ENCODE data around the gene ASTL. TPM values are rescaled to one million over a fixed set of nuclear protein-coding genes. Genes with fewer than 3 reads are reported as not detected.

The ASTL gene
- total RNA-seq, 3 donors from 2014 or later (not counting 1 experiment from before 2014, with no cell fraction given): 5.5 to 11.3 (median 8.8) TPM

- Histone ChIP-seq H3K4me3 (ENCODE audit: low read length) (no peak overlapping the region), H3K27me3 (ENCODE audit: control insufficient read depth, insufficient read depth, low read length) (no peaks in the 10 kb centered on the region), H3K4me1 (ENCODE audit: control insufficient read depth, insufficient read depth, low read length) (peaks cover 16% of the 10 kb centered on the region), H3K27ac (ENCODE audit: low read length) (no peak overlapping the region), H3K36me3 (ENCODE audit: control insufficient read depth, insufficient read depth, low read length) (peaks cover 9% of the 10 kb centered on the region), H3K9me3 (ENCODE audit: control insufficient read depth, insufficient read depth, low read length) (no peaks in the 10 kb centered on the region)
- H3K36me3 Mint-ChIP-seq: peaks cover 11% of the 10 kb centered on the region
- DNase-seq: no peak
- no peak for TF ChIP-seq CTCF (IDR thresholded peaks at IDR 0.05)
- no peak overlapping the region for H3K4me3 Mint-ChIP-seq
- H3K4me1 Mint-ChIP-seq: peaks cover 26 to 28% of the 10 kb centered on the region in 2 donors
- ATAC-seq: no peak
- H3K9me3 Mint-ChIP-seq: no peaks in the 10 kb centered on the region
- peak overlapping the region; percentile 25 to 73 for H3K27ac Mint-ChIP-seq
- WGBS (ENCODE audit: insufficient coverage): 92% methylated on average over 1 of the region's 1 CpG
- H3K27me3 Mint-ChIP-seq (ENCODE audit: low read depth in 2 of 2): peaks cover 0 to 2% of the 10 kb centered on the region in 2 donors
- intact Hi-C loops (cut with micrococcal nuclease): no loop called here
These were observed 41.7 kb upstream of the ASTL start for GRCh38 chr2:96180002-96180401.

GRCh38 chr2:96176661-96177060 is 38.4 kb upstream of the ASTL start:
- Mint-ChIP-seq H3K4me3 (no peak overlapping the region), H3K27me3 (ENCODE audit: low read depth in 2 of 2) (peaks cover 0 to 2% of the 10 kb centered on the region in 2 donors), H3K36me3 (no peaks in the 10 kb centered on the region), H3K4me1 (peaks cover 26 to 28% of the 10 kb centered on the region in 2 donors), H3K9me3 (no peaks in the 10 kb centered on the region), H3K27ac (no peak overlapping the region)
- intact Hi-C loops (cut with micrococcal nuclease): loop anchor here (10.0 kb wide), 2 partner anchors 152 to 182 kb away; partner anchors contain the start of gene ANKRD36C
- H3K9me3 ChIP-seq (ENCODE audit: control insufficient read depth, insufficient read depth, low read length): no peaks in the 10 kb centered on the region
- no peaks in the 10 kb centered on the region for H3K36me3 ChIP-seq (ENCODE audit: control insufficient read depth, insufficient read depth, low read length)
- H3K4me3 ChIP-seq (ENCODE audit: low read length): no peak overlapping the region
- no peak for ATAC-seq
- H3K27me3 ChIP-seq (ENCODE audit: control insufficient read depth, insufficient read depth, low read length): no peaks in the 10 kb centered on the region
- TF ChIP-seq CTCF (IDR thresholded peaks at IDR 0.05): no peak
- H3K27ac ChIP-seq (ENCODE audit: low read length): no peak overlapping the region
- no peak for DNase-seq
- 84% methylated on average over 1 of the region's 4 CpGs for WGBS (ENCODE audit: insufficient coverage)
- H3K4me1 ChIP-seq (ENCODE audit: control insufficient read depth, insufficient read depth, low read length): peaks cover 23% of the 10 kb centered on the region

GRCh38 chr2:96175951-96176350 is 37.6 kb upstream of the ASTL start:
- ATAC-seq (no peak), DNase-seq (no peak)
- WGBS (ENCODE audit: insufficient coverage): 86% methylated on average over 6 of the region's 6 CpGs
- Histone ChIP-seq H3K27me3 (ENCODE audit: control insufficient read depth, insufficient read depth, low read length) (no peaks in the 10 kb centered on the region), H3K36me3 (ENCODE audit: control insufficient read depth, insufficient read depth, low read length) (no peaks in the 10 kb centered on the region), H3K27ac (ENCODE audit: low read length) (no peak overlapping the region), H3K9me3 (ENCODE audit: control insufficient read depth, insufficient read depth, low read length) (no peaks in the 10 kb centered on the region), H3K4me3 (ENCODE audit: low read length) (no peak overlapping the region), H3K4me1 (ENCODE audit: control insufficient read depth, insufficient read depth, low read length) (peaks cover 21% of the 10 kb centered on the region)
- Mint-ChIP-seq H3K9me3 (no peaks in the 10 kb centered on the region), H3K27ac (no peak overlapping the region), H3K27me3 (ENCODE audit: low read depth in 2 of 2) (peaks cover 0 to 2% of the 10 kb centered on the region in 2 donors), H3K36me3 (no peaks in the 10 kb centered on the region), H3K4me1 (peaks cover 19 to 21% of the 10 kb centered on the region in 2 donors), H3K4me3 (no peak overlapping the region)
- intact Hi-C loops (cut with micrococcal nuclease): loop anchor here (10.0 kb wide), 2 partner anchors 151 to 181 kb away; partner anchors contain the start of gene ANKRD36C
- TF ChIP-seq CTCF (IDR thresholded peaks at IDR 0.05): no peak

Measured in natural killer cell (primary cell).